GM18951 (cell line): Measurements from ENCODE around the gene TIMM50.
A peak's percentile ranks its signal among the peaks of the same experiment; 100 is the strongest.

Experiments
- POLR2A ChIP-seq: IDR thresholded peaks from 4 replicates; pipeline ENCODE4 v1.6.1; 2011; ENCODE audit warnings: mild to moderate bottlenecking; ENCODE audit not compliant: insufficient read length, insufficient read depth; ENCODE audit errors: extremely low read depth
- in situ Hi-C: fragments of 300-500 bp; cut with MboI; formaldehyde crosslinking; loops from one replicate; pipeline ENCODE4 v1.12.0; 2022; ENCODE audit warnings: low sequenced_read_pairs, mixed read lengths, inconsistent platforms; ENCODE audit not compliant: unreplicated experiment

Gene TIMM50

GRCh38 chr19:39480337-39481228 is at the start of gene TIMM50:
TSS of gene TIMM50 (plus strand) at chr19:39480838. CDS start at chr19:39480854, 16 bp downstream.
- in situ Hi-C loops = no loop called here

GRCh38 chr19:39432677-39433025 is 48.0 kb upstream of the TIMM50 start:
- in situ Hi-C loops = no loop called here
- peak; percentile 38 for TF ChIP-seq POLR2A

More at GRCh38 chr19:39480337-39481228, at the start of gene TIMM50:
- TF ChIP-seq POLR2A = peak; percentile 85

GRCh38 chr19:39433480-39434079 is 47.1 kb upstream of the TIMM50 start:
- no peak for TF ChIP-seq POLR2A

GRCh38 chr19:39434123-39435076 is 46.2 kb upstream of the TIMM50 start:
- TF ChIP-seq POLR2A = no peak
- in situ Hi-C loops = no loop called here

More at GRCh38 chr19:39433480-39434079, 47.1 kb upstream of the TIMM50 start:
- in situ Hi-C loops = no loop called here

DNA sequence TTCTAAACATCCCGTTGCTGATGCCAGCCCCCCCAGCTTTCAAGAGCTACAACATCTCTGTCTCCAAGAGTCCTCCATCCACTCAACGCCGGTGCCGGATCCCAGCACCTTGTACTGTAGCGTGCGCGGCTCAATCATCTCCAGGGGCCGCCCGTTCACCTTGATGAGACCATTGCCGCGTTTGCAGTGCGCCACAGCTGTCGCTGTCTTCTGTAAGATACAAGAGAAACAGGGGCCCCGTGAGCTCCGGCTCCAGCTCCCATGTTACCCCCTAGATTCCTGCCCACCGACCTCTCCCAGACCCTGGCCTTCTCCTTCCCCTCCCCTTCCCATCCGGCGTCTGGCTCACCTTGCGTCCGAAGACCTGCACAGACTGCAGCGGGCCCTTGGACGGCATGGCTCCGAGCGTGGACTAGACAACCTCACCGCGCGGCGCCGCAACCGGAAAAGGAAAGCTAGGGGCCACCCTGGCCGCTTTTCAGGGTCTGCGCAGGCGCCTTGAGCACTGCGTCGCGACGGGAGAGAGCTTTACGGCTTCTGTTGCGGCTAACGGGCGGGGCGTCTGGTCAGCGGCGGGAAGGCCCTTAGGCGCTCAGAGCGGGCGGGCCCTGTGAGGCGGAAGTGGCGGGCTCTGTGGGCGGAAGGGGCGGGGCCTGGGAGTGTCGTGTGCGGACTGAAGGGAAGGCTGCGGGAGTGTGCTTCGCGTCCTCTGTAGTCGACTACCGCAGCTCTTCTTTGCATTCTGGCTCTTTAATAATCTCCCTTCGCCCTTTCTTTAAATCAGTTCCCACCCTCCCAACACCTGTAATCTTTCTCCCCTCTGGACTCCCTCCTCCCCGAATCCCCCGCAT is 44.9 kb upstream of the TIMM50 start, which contains the start of gene RPS16:
RPS16 (minus strand) TSS at position 451 of the 851 bp plus-strand sequence; CDS start at position 397, 54 bp downstream.
- peak; percentile 98 for TF ChIP-seq POLR2A
- in situ Hi-C loops = no loop called here

DNA sequence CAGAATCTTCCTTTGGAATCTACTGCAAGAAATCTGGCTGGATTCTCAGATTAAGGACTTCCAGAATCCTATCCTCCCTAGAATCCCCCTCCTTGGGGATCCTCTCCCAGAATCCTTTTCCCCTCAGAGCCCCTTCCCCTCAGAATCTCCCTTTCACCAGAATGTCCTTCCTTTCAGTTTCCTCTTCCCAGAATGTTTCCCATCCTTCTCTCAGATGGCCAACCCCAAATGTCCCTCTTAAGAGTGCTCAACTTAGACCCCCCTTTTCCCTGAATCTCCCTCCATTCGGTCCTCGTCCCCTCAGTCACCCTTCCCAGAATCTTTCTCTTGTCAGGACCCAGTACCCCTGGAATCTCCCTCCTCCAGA is 44.3 kb upstream of the TIMM50 start:
- no peak for TF ChIP-seq POLR2A
- in situ Hi-C loops = no loop called here

DNA sequence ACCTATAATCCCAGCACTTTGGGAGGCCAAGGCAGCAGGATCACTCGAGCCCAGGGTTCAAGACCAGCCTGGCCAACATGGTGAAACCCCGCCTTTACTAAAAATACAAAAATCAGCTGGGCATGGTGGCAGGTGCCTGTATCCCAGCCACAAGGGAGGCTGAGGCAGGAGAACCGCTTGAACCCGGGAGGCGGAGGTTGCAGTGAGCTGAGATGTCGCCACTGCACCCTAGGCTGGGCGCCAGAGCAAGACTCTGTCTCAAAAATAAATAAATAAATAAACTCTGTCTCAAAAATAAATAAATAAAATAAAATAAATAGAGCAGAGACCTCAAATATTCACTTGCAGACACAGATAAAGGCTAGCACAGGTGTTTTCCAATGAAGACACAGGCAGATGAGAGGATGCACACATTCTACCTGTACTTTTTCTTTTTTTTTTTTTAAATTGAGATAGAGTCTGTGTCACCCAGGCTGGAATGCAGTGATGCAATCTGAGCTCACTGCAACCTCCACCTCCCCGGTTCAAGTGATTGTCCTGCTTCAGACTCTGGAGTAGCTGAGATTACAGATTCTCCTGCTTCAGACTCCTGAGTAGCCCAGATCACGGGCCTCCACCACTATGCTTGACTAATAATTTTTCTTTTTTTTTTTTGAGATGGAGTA is 42.2 kb upstream of the TIMM50 start:
- TF ChIP-seq POLR2A = no peak
- in situ Hi-C loops = no loop called here

DNA sequence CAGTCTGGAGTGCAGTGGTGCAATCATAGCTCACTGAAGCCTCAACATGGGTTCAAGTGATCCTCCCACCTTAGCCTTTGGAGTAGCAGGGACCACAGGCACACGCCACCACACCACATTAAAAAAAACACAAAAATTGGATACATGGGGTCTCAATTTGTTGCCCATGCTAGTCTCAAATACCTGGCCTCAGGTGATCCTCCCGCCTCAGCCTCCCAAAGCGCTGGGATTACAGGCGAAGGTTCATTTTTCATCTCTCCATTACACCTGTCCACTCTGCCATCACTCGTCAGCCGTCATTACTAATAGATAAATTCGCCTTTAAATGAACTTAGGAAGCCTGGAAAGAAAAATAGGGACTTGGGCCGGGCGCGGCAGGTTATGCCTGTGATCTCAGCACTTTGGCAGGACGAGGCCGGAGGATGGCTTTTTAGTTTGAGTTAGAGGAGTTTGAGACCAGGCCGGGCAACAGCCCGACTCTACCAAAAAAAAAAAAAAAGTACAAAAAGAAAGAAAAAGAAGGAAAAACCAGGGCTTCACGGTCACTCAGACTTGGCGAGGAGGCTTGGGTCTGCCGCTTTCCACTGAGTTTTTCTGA is 35.9 kb upstream of the TIMM50 start:
- in situ Hi-C loops = no loop called here
- TF ChIP-seq POLR2A = no peak

DNA sequence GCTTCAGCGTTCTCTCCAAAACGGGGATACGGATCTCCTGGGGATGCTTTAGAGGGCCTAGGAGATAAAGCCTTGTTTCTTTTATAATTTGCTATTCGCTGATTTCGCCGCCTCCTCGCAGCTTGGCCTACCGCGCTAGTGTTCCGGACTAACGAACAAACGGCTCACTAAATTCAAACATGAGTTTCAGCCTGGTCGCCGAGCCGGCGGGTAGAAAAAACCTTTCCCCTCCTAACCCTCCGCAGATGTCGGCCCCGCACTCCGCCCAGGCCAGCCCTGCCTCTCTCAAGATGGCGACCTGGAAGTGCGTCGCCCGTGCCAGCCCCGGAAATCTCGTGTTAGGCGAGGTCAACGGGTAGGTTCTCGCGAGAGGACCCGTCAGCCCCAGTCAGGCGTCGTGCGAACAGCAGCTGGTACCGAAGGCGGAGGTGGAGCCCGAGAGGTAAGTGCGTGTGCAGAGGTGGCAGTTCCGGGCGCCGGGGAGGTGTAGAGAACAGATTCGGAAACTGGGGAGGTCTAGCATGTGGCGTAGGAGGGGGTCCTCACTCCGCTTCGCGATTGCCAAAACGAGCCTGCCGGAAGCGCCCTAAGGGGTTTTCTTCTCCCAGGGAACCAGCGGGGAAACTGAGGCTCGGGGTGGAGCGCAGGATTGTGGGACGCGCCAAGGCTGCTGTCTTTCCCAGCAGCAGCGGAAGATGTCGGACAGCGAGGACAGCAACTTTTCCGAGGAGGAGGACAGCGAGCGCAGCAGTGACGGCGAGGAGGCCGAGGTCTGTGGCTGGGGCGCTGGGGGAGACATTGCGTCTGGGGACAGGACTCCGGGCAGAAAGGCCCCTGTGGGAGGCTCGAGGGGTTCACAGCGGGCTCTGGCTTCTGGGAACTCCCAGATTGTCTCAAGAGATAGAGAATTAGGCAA is 35.2 kb upstream of the TIMM50 start, which contains the start of gene SUPT5H:
SUPT5H (plus strand) TSS at position 387 of the 916 bp plus-strand sequence; CDS start at position 696, 309 bp downstream.
- peak; percentile 89 for TF ChIP-seq POLR2A
- in situ Hi-C loops = no loop called here

GRCh38 chr19:39446365-39447084 is 34.1 kb upstream of the TIMM50 start:
- TF ChIP-seq POLR2A = no peak
- in situ Hi-C loops = no loop called here
